Upper lobe of left lung (tissue), 6 donors: ENCODE results near the gene GRHL1. TPM values are rescaled to one million over a fixed set of nuclear protein-coding genes. Genes with fewer than 3 reads are reported as not detected.

Source experiments
- ATAC-seq, 2 donors: fragments of 200-7000 bp; cut with Tn5 transposase; one replicate each; pipeline ENCODE4 v1.9.1; 2022; ENCODE audit warnings: mild to moderate bottlenecking in 2 of 2, moderate library complexity in 2 of 2; ENCODE audit not compliant: low FRiP score in 2 of 2
- DNase-seq, 2 donors: peaks; one replicate each; pipeline ENCODE4 v3.0.0-alpha.2; 2019 to 2020
- H3K27ac ChIP-seq, 4 donors: fragments of 200-600 bp; sonication (generic); one replicate each; pipeline ENCODE4 v1.5.1; 2016 to 2019
- H3K27me3 ChIP-seq, 4 donors: fragments of 200-600 bp; sonication (generic); one replicate each; pipeline ENCODE4 v1.5.1; 2017 to 2019
- H3K36me3 ChIP-seq, 4 donors: fragments of 200-600 bp; sonication (generic); one replicate each; pipeline ENCODE4 v1.5.1; 2016 to 2019
- H3K4me1 ChIP-seq, 4 donors: fragments of 200-600 bp; sonication (generic); one replicate each; pipeline ENCODE4 v1.5.1; 2018 to 2019
- H3K4me3 ChIP-seq, 4 donors: fragments of 200-600 bp; sonication (generic); one replicate each; pipeline ENCODE4 v1.5.1; 2017 to 2019; ENCODE audit warnings: mild to moderate bottlenecking in 2 of 4, moderate library complexity in 1 of 4
- H3K9me3 ChIP-seq, 4 donors: fragments of 200-600 bp; sonication (generic); one replicate each; pipeline ENCODE4 v1.5.1; 2018 to 2019
- EP300 ChIP-seq, 4 donors: sonication (generic); formaldehyde crosslinking; IDR thresholded peaks; one replicate each; pipeline ENCODE4 v1.5.1; 2017; ENCODE audit warnings: antibody characterized with exemption in 4 of 4, control low read depth in 2 of 4
- POLR2A ChIP-seq, 4 donors: fragments of 450-650 bp; IDR thresholded peaks; one replicate each; pipeline ENCODE4 v1.5.1; 2016 to 2017; ENCODE audit warnings: antibody characterized with exemption in 4 of 4, mild to moderate bottlenecking in 2 of 4
- POLR2AphosphoS5 ChIP-seq, 2 donors: sonication (generic); formaldehyde crosslinking; IDR thresholded peaks; one replicate each; pipeline ENCODE4 v1.5.1; 2017; ENCODE audit warnings: antibody characterized with exemption in 2 of 2
- WGBS, 2 donors: methylation state at CpG; one replicate each; pipeline ENCODE4 v1.1.5; 2017 to 2018; 5-methylcytosine and 5-hydroxymethylcytosine counted together
- total RNA-seq, 6 donors: library from RNA; depleted of rRNA in 4 of 6; stranded (reverse); fragments of >200 nt in 4 of 6; gene quantifications; one replicate each; pipeline versions ENCODE4 v1.1.0 to v1.2.1, GENCODE V29; 2016 to 2021
- TF ChIP-seq, protein P1 (sequence below), 6 experiments: fragments of 450-650 bp in 4 of 6; fragments of 200-600 bp in 2 of 6; sonication (generic) in 2 of 6; IDR thresholded peaks; one replicate each; pipeline ENCODE4 v1.5.1; 2016 to 2019; ENCODE audit warnings: antibody characterized with exemption in 6 of 6
- donor health status: DM: no; HTN: no; CAD: no; lungs with moderate emphysema.
- donor health status: DM: no; HTN: yes; CAD: no; lungs with severe emphysema.

Gene GRHL1
- total RNA-seq, 6 donors from 2014 or later = 4.3 to 18.0 (median 10.1) TPM

- WGBS, 2 donors = 63 to 73% methylated on average over 5 of the region's 5 CpGs
- no peak for ATAC-seq
- Histone ChIP-seq H3K27ac (no peak overlapping the region), H3K9me3 (no peaks in the 10 kb centered on the region), H3K4me1 (peaks cover 0 to 5% (median 3%) of the 10 kb centered on the region in 4 donors), H3K36me3 (peaks cover 0 to 16% (median 0%) of the 10 kb centered on the region in 4 donors), H3K4me3 (no peak overlapping the region), H3K27me3 (no peaks in the 10 kb centered on the region)
- TF ChIP-seq EP300 (IDR thresholded peaks at IDR 0.05) (peak in 1 of 4 donors; percentile 43), POLR2AphosphoS5 (IDR thresholded peaks at IDR 0.05) (no peak)
- TF ChIP-seq, protein P1, sequence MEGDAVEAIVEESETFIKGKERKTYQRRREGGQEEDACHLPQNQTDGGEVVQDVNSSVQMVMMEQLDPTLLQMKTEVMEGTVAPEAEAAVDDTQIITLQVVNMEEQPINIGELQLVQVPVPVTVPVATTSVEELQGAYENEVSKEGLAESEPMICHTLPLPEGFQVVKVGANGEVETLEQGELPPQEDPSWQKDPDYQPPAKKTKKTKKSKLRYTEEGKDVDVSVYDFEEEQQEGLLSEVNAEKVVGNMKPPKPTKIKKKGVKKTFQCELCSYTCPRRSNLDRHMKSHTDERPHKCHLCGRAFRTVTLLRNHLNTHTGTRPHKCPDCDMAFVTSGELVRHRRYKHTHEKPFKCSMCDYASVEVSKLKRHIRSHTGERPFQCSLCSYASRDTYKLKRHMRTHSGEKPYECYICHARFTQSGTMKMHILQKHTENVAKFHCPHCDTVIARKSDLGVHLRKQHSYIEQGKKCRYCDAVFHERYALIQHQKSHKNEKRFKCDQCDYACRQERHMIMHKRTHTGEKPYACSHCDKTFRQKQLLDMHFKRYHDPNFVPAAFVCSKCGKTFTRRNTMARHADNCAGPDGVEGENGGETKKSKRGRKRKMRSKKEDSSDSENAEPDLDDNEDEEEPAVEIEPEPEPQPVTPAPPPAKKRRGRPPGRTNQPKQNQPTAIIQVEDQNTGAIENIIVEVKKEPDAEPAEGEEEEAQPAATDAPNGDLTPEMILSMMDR (IDR thresholded peaks at IDR 0.05) = no peak
- no peak for DNase-seq
Measured at GRCh38 chr2:10001586-10001985, 50.1 kb downstream of the GRHL1 start.

DNA sequence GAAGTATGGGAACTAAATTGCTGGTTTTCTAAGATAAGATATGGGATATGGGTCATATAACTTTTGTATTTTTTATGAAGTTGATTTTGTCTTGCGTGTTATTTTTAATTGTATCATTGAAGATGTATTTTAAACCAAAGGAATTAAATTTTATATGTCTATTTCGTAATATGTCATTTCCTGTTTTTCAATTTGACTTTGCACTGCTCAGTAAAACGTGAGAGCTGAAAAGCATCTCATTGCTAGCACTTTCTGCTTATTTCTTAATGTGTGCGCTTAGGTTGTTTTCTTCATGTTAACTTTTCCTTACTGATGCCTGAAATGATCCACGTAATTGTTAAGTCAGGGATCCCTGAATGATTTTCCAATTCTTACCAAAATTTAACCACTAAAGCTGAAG lies 50.6 kb downstream of the GRHL1 start:
- no peak overlapping the region for H3K4me3 ChIP-seq
- no peaks in the 10 kb centered on the region for H3K27me3 ChIP-seq
- H3K4me1 ChIP-seq = peaks cover 0 to 11% (median 7%) of the 10 kb centered on the region in 4 donors
- 65 to 81% methylated on average over 5 of the region's 5 CpGs for WGBS, 2 donors
- no peak for TF ChIP-seq POLR2AphosphoS5 (IDR thresholded peaks at IDR 0.05)
- TF ChIP-seq, protein P1 (IDR thresholded peaks at IDR 0.05) = no peak
- TF ChIP-seq EP300 (IDR thresholded peaks at IDR 0.05) = no peak
- TF ChIP-seq POLR2A (IDR thresholded peaks at IDR 0.05) = no peak
- no peak overlapping the region for H3K27ac ChIP-seq
- ATAC-seq (no peak), DNase-seq (no peak)
- H3K36me3 ChIP-seq = peaks cover 0 to 11% (median 0%) of the 10 kb centered on the region in 4 donors
- H3K9me3 ChIP-seq = no peaks in the 10 kb centered on the region

GRCh38 chr2:10002681-10003080 lies 51.2 kb downstream of the GRHL1 start:
- DNase-seq (peak in 1 of 2 donors; percentile 5), ATAC-seq (no peak)
- Histone ChIP-seq H3K27me3 (no peaks in the 10 kb centered on the region), H3K4me1 (peaks cover 0 to 14% (median 7%) of the 10 kb centered on the region in 4 donors), H3K4me3 (no peak overlapping the region), H3K27ac (no peak overlapping the region), H3K9me3 (no peaks in the 10 kb centered on the region), H3K36me3 (peaks cover 0 to 9% (median 0%) of the 10 kb centered on the region in 4 donors)
- TF ChIP-seq EP300 (IDR thresholded peaks at IDR 0.05) (no peak), POLR2A (IDR thresholded peaks at IDR 0.05) (no peak), POLR2AphosphoS5 (IDR thresholded peaks at IDR 0.05) (no peak)
- TF ChIP-seq, protein P1 (IDR thresholded peaks at IDR 0.05) = no peak
- WGBS, 2 donors = 89 to 91% methylated on average over 9 of the region's 9 CpGs

- WGBS, 2 donors = 93 to 96% methylated on average over 20 of the region's 20 CpGs
Measured at GRCh38 chr2:10003206-10004125, 52.0 kb downstream of the GRHL1 start.

GRCh38 chr2:10004401-10004800 lies 52.9 kb downstream of the GRHL1 start:
- Histone ChIP-seq H3K27me3 (no peaks in the 10 kb centered on the region), H3K4me3 (no peak overlapping the region), H3K4me1 (peaks cover 3 to 18% (median 13%) of the 10 kb centered on the region in 4 donors), H3K36me3 (peaks cover 0 to 9% (median 0%) of the 10 kb centered on the region in 4 donors), H3K9me3 (no peaks in the 10 kb centered on the region), H3K27ac (no peak overlapping the region)
- DNase-seq = peak in 1 of 2 donors; percentile 3
- TF ChIP-seq, protein P1 (IDR thresholded peaks at IDR 0.05) = no peak
- no peak for TF ChIP-seq POLR2A (IDR thresholded peaks at IDR 0.05)
- no peak for TF ChIP-seq EP300 (IDR thresholded peaks at IDR 0.05)
- TF ChIP-seq POLR2AphosphoS5 (IDR thresholded peaks at IDR 0.05) = no peak
- ATAC-seq = no peak
- WGBS, 2 donors = 91 to 100% methylated on average over 5 of the region's 5 CpGs

More at GRCh38 chr2:10003206-10004125, 52.0 kb downstream of the GRHL1 start:
- DNase-seq (peak in 1 of 2 donors; percentile 12), ATAC-seq (no peak)
- Histone ChIP-seq H3K4me1 (peaks cover 0 to 14% (median 9%) of the 10 kb centered on the region in 4 donors), H3K27ac (no peak overlapping the region), H3K4me3 (no peak overlapping the region), H3K27me3 (no peaks in the 10 kb centered on the region), H3K9me3 (no peaks in the 10 kb centered on the region), H3K36me3 (peaks cover 0 to 9% (median 0%) of the 10 kb centered on the region in 4 donors)
- TF ChIP-seq POLR2A (IDR thresholded peaks at IDR 0.05) (no peak), POLR2AphosphoS5 (IDR thresholded peaks at IDR 0.05) (no peak), EP300 (IDR thresholded peaks at IDR 0.05) (no peak)
